Mesendoderm (in vitro differentiated cells): ENCODE measurements around the gene CCL20.
A peak's percentile ranks its signal among the peaks of the same experiment; 100 is the strongest.

Experiments used
- DNase-seq: peaks from one replicate; pipeline ENCODE4 v3.0.0; 2013
- H2AK5ac ChIP-seq: 2 replicates; pipeline ENCODE4 v1.6.1; 2013; ENCODE audit warnings: low read length, inconsistent platforms
- H2BK120ac ChIP-seq: 2 replicates; pipeline ENCODE4 v1.6.1; 2013; ENCODE audit warnings: low read depth, mild to moderate bottlenecking, low read length, moderate library complexity, mixed read lengths
- H2BK15ac ChIP-seq: replicated peaks from 2 replicates; pipeline ENCODE4 v1.6.1; 2013; ENCODE audit warnings: low read depth, mild to moderate bottlenecking, moderate library complexity
- H2BK5ac ChIP-seq: 2 replicates; pipeline ENCODE4 v1.6.1; 2013; ENCODE audit warnings: low read length, inconsistent platforms
- H3K18ac ChIP-seq: 2 replicates; pipeline ENCODE4 v1.6.1; 2013; ENCODE audit warnings: mild to moderate bottlenecking, low read length, mixed read lengths
- H3K23ac ChIP-seq: one replicate; pipeline ENCODE4 v1.6.1; 2013; ENCODE audit warnings: low read length
- H3K27ac ChIP-seq: 2 replicates; pipeline ENCODE4 v1.5.1; 2013; ENCODE audit warnings: low read depth, mild to moderate bottlenecking, inconsistent platforms, low read length, moderate library complexity
- H3K27me3 ChIP-seq: 2 replicates; pipeline ENCODE4 v1.6.1; 2013; ENCODE audit warnings: low read length, control low read depth, mild to moderate bottlenecking, inconsistent platforms; ENCODE audit not compliant: insufficient read depth, poor library complexity
- H3K36me3 ChIP-seq: 2 replicates; pipeline ENCODE4 v1.6.1; 2013; ENCODE audit warnings: low read length, inconsistent platforms; ENCODE audit not compliant: control insufficient read depth, insufficient read depth
- H3K4ac ChIP-seq: one replicate; pipeline ENCODE4 v1.6.1; 2013; ENCODE audit warnings: low read depth, mild to moderate bottlenecking, low read length, moderate library complexity
- H3K4me1 ChIP-seq: 2 replicates; pipeline ENCODE4 v1.6.1; 2013; ENCODE audit warnings: low read depth, low read length, inconsistent platforms; ENCODE audit not compliant: control insufficient read depth
- H3K4me2 ChIP-seq: 2 replicates; pipeline ENCODE4 v1.6.1; 2013; ENCODE audit warnings: low read length
- H3K4me3 ChIP-seq: 2 replicates; pipeline ENCODE4 v1.5.1; 2013; ENCODE audit warnings: mild to moderate bottlenecking, low read length
- H3K56ac ChIP-seq: one replicate; pipeline ENCODE4 v1.6.1; 2013; ENCODE audit warnings: low read length
- H3K79me1 ChIP-seq: 2 replicates; pipeline ENCODE4 v1.6.1; 2013; ENCODE audit warnings: low read length, inconsistent platforms
- H3K79me2 ChIP-seq: 2 replicates; pipeline ENCODE4 v1.6.1; 2013; ENCODE audit warnings: mild to moderate bottlenecking, low read length; ENCODE audit not compliant: control insufficient read depth, insufficient read depth
- H3K9ac ChIP-seq: 2 replicates; pipeline ENCODE4 v1.6.1; 2013; ENCODE audit warnings: low read length, inconsistent platforms
- H4K5ac ChIP-seq: one replicate; pipeline ENCODE4 v1.6.1; 2013; ENCODE audit warnings: low read length
- H4K8ac ChIP-seq: one replicate; pipeline ENCODE4 v1.6.1; 2013; ENCODE audit warnings: low read depth, mild to moderate bottlenecking, control low read depth, low read length, moderate library complexity
- WGBS: extraction: QIAGEN DNeasy Blood & Tissue Kit; methylation state at CpG from one replicate; pipeline ENCODE4 v1.1.7; 2013; ENCODE audit warnings: low lambda C conversion rate, missing lambda C conversion rate; ENCODE audit not compliant: insufficient coverage; ENCODE audit errors: extremely low coverage; 5-methylcytosine and 5-hydroxymethylcytosine counted together

Gene CCL20

DNA sequence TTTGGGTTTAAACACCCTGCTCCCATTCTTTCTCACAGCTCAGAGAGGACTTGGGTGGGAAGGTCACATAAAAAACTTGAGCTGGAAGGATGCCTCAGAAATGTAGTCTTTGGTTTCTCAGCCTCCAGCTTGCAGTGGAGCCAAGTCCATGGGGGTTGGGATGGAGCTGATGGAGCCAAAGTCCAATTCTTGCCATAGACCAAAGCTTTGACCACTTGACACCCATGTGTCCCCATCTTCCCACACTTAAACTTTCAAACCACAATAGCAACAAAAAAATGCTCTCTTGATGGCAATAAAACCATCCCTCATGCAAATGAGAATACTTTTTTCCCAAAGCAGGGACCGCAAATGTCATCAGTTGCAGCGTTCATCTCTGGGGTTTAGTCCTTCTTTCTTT is 43.1 kb downstream of the CCL20 start:
- no peak overlapping the region for H4K5ac ChIP-seq
- H3K4me3 ChIP-seq: no peak overlapping the region
- H3K4ac ChIP-seq: no peak overlapping the region
- H3K9ac ChIP-seq: no peak overlapping the region
- no peaks in the 10 kb centered on the region for H3K4me1 ChIP-seq
- H3K18ac ChIP-seq: no peak overlapping the region
- no peak overlapping the region for H3K27ac ChIP-seq
- no peak overlapping the region for H3K23ac ChIP-seq
- H2BK120ac ChIP-seq: no peak overlapping the region
- H2BK5ac ChIP-seq: no peak overlapping the region
- H4K8ac ChIP-seq: no peak overlapping the region
- no CpG with 5 or more reads among the region's 2 CpGs for WGBS
- no peak for DNase-seq
- no peak overlapping the region for H2AK5ac ChIP-seq
- no peak overlapping the region for H2BK15ac ChIP-seq
- H3K27me3 ChIP-seq: no peaks in the 10 kb centered on the region
- no peaks in the 10 kb centered on the region for H3K79me1 ChIP-seq
- H3K4me2 ChIP-seq: no peak overlapping the region
- H3K79me2 ChIP-seq: no peaks in the 10 kb centered on the region
- no peaks in the 10 kb centered on the region for H3K36me3 ChIP-seq
- H3K56ac ChIP-seq: no peak overlapping the region

DNA sequence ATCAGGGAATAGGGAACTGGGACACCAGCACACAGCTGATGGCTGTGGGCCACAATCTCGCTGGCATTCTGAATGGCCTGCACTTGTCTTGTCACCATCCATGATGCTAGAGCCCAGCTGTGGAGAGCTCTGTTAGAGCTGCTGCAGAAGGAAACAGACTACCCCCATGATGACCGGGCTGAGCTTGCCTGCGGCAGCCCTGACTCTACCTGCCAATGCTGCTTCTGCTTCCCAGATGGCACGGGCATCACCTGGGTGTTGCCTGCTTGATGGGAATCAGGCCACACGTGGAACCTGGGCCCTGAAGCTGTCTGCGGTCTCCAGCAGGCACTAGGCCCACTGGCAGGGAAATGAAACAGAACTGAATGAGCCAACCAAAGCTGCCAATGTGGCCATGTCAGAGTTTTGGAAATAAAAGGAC is 46.6 kb downstream of the CCL20 start:
- no peak overlapping the region for H3K4me3 ChIP-seq
- no peaks in the 10 kb centered on the region for H3K36me3 ChIP-seq
- H3K27ac ChIP-seq: no peak overlapping the region
- H2BK5ac ChIP-seq: no peak overlapping the region
- H3K9ac ChIP-seq: no peak overlapping the region
- no peaks in the 10 kb centered on the region for H3K79me1 ChIP-seq
- H3K4me2 ChIP-seq: no peak overlapping the region
- no peak overlapping the region for H3K56ac ChIP-seq
- no peak overlapping the region for H2AK5ac ChIP-seq
- H3K4ac ChIP-seq: no peak overlapping the region
- no peak overlapping the region for H3K18ac ChIP-seq
- no peak for DNase-seq
- H4K5ac ChIP-seq: no peak overlapping the region
- WGBS: no CpG with 5 or more reads among the region's 6 CpGs
- peaks cover 2% of the 10 kb centered on the region for H3K4me1 ChIP-seq
- no peak overlapping the region for H3K23ac ChIP-seq
- no peak overlapping the region for H2BK15ac ChIP-seq
- no peaks in the 10 kb centered on the region for H3K79me2 ChIP-seq
- H4K8ac ChIP-seq: no peak overlapping the region
- H3K27me3 ChIP-seq: no peaks in the 10 kb centered on the region
- no peak overlapping the region for H2BK120ac ChIP-seq

DNA sequence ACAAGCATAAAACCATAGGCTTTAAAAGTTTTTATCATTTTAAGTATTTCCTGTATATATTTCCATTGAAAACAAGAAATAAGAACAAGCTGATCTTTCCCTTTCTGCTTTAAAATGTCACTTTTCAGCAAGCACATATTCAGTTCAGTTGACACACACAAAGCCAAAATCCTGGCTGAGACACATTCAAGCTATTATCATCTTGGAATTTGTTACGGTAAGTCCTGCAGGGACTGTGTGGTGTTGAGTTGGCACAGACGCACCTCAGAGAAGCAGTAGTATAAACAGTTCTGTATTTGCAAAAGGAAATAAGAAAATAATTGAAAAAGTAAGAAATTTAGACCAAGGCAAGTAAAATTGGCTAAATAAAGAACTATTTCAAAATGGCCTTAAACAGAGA is 47.4 kb downstream of the CCL20 start:
- Histone ChIP-seq H3K18ac (no peak overlapping the region), H2BK5ac (no peak overlapping the region), H3K4ac (no peak overlapping the region), H2AK5ac (no peak overlapping the region), H3K56ac (no peak overlapping the region), H3K4me1 (peaks cover 2% of the 10 kb centered on the region), H2BK120ac (no peak overlapping the region), H3K4me3 (no peak overlapping the region), H3K27ac (no peak overlapping the region), H4K8ac (no peak overlapping the region), H2BK15ac (no peak overlapping the region), H3K36me3 (no peaks in the 10 kb centered on the region), H3K9ac (no peak overlapping the region), H4K5ac (no peak overlapping the region), H3K23ac (no peak overlapping the region), H3K79me2 (no peaks in the 10 kb centered on the region), H3K27me3 (no peaks in the 10 kb centered on the region), H3K4me2 (no peak overlapping the region), H3K79me1 (no peaks in the 10 kb centered on the region)
- no CpG with 5 or more reads among the region's 2 CpGs for whole genome bisulfite sequencing
- no peak for DNase-seq

DNA sequence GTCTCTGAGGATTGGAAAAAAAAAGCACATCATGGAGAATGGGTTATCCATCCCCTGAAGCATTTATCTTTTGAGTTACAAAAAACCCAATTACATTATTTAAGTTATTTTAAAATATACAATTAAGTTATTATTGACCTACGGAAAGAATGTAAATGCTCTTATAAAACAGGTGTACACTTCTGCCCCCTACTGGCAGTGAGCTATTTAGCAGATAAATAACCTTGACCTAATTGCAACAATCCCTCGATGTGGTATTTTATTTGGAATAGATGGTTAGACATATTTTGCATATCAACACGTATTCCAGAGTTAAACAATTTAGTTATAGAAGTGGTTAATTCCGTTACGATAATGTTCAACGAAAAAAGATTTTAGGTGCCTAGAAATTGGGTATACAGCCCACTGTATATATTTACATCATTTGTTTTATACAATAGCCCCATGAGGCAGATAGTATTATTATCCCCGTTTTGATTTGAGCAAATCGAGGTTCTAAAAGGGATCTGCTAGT is 48.6 kb downstream of the CCL20 start:
- Histone ChIP-seq H3K4me1 (peaks cover 2% of the 10 kb centered on the region), H3K79me2 (no peaks in the 10 kb centered on the region), H3K4ac (no peak overlapping the region), H3K9ac (no peak overlapping the region), H3K56ac (no peak overlapping the region), H3K4me2 (no peak overlapping the region), H2BK15ac (no peak overlapping the region), H3K4me3 (no peak overlapping the region), H4K5ac (no peak overlapping the region), H3K23ac (no peak overlapping the region), H3K36me3 (no peaks in the 10 kb centered on the region), H3K27me3 (no peaks in the 10 kb centered on the region), H2BK120ac (no peak overlapping the region), H3K79me1 (no peaks in the 10 kb centered on the region), H4K8ac (no peak overlapping the region), H3K27ac (no peak overlapping the region), H2AK5ac (no peak overlapping the region), H2BK5ac (no peak overlapping the region), H3K18ac (no peak overlapping the region)
- DNase-seq: peak; percentile 62
- WGBS: no CpG with 5 or more reads among the region's 8 CpGs

DNA sequence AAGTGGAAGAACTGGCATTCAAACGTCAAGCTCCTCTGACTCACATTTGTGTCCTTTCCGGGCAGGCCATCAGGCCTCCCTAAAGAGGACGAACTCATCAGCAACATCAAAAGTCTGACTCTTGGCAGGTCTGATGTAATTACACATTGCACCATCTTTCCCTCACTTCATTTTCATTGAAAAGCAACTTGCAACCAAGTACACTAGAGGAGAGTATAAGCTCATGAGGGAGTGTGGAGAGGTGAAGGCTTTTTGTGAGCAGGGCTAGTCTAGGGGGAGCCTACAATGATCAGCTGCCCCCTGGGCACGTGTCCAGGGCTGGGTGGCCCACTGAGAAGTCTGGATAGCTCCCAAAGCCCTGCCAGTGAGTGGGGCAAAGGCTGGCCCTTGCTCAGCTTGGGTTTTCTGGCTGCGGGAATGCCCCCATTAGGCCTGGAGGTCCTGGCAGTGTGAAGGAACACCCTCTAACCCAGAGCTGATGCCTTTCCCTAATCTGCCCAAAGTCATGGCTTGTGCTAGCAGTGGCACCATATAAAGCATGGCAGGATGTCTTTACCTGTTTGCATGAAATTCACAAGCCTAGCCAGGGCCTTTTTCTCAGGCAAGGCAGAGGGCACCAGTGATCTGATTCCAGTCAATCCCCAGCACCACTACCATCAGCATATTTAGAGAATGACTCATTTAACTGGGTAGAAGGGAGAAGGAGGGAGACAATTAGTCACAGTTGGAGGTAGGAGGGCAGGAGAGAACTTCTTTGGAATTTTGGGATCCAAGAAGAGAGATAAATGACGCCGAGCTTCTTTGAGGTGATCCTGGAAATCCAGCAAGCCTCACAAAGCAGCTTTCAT is 49.3 kb downstream of the CCL20 start:
- Histone ChIP-seq H3K79me1 (no peaks in the 10 kb centered on the region), H3K36me3 (no peaks in the 10 kb centered on the region), H3K56ac (peak overlapping the region; percentile 65), H3K18ac (no peak overlapping the region), H2BK15ac (no peak overlapping the region), H2BK120ac (no peak overlapping the region), H3K4me3 (no peak overlapping the region), H4K5ac (no peak overlapping the region), H2BK5ac (no peak overlapping the region), H3K4me1 (peaks cover 2% of the 10 kb centered on the region), H3K23ac (no peak overlapping the region), H3K9ac (no peak overlapping the region), H3K27me3 (no peaks in the 10 kb centered on the region), H2AK5ac (no peak overlapping the region), H4K8ac (no peak overlapping the region), H3K27ac (peak overlapping the region; percentile 1), H3K4ac (no peak overlapping the region), H3K79me2 (no peaks in the 10 kb centered on the region), H3K4me2 (no peak overlapping the region)
- WGBS: no CpG with 5 or more reads among the region's 7 CpGs
- DNase-seq: peak; percentile 96
